Measurements from ENCODE around the gene CYBC1. TPM values are rescaled to one million over a fixed set of nuclear protein-coding genes. Genes with fewer than 3 reads are reported as not detected.

Gene CYBC1
- total and polyA plus RNA-seq, 9 of the 15 experiments (the other 6 are each of a cell fraction or from before 2014, with no cell fraction given) = 1.3 to 71.8 (median 49.9) TPM

- TF ChIP-seq KAT7 (CRISPR knock-in tag; IDR thresholded peaks at IDR 0.05; ENCODE audit: borderline replicate concordance) (peak; percentile 95; the same call in 1 of the 2 replicates), ZNF766 (CRISPR knock-in tag; conservative IDR thresholded peaks at IDR 0.05) (no peak; the same call in 1 of the 2 replicates), ZBTB43 (CRISPR knock-in tag; IDR thresholded peaks at IDR 0.05) (no peak), FOXA1 (IDR thresholded peaks at IDR 0.05; ENCODE audit: borderline replicate concordance) (no peak), TFAM (CRISPR knock-in tag; conservative IDR thresholded peaks at IDR 0.05) (no peak), RAD21 (CRISPR knock-in tag; conservative IDR thresholded peaks at IDR 0.05 in 1 of 2, IDR thresholded peaks at IDR 0.05 in 1 of 2) (peak; percentile 12 to 16; a peak in 2 of 4 replicates), RBBP5 (IDR thresholded peaks at IDR 0.05; ENCODE audit: borderline replicate concordance, insufficient read depth, low read length, poor library complexity, severe bottlenecking) (peak; percentile 75), EWSR1 (IDR thresholded peaks at IDR 0.05; ENCODE audit: borderline replicate concordance, low read depth, partially characterized antibody) (no peak), ZNF778 (CRISPR knock-in tag; IDR thresholded peaks at IDR 0.05) (no peak), ZNF277 (CRISPR knock-in tag; IDR thresholded peaks at IDR 0.05; ENCODE audit: borderline replicate concordance) (no peak), HDAC1 (IDR thresholded peaks at IDR 0.05) (peak in 1 of 2 experiments; percentile 36; a peak in 2 of 4 replicates)
- TF ChIP-seq, protein P1, sequence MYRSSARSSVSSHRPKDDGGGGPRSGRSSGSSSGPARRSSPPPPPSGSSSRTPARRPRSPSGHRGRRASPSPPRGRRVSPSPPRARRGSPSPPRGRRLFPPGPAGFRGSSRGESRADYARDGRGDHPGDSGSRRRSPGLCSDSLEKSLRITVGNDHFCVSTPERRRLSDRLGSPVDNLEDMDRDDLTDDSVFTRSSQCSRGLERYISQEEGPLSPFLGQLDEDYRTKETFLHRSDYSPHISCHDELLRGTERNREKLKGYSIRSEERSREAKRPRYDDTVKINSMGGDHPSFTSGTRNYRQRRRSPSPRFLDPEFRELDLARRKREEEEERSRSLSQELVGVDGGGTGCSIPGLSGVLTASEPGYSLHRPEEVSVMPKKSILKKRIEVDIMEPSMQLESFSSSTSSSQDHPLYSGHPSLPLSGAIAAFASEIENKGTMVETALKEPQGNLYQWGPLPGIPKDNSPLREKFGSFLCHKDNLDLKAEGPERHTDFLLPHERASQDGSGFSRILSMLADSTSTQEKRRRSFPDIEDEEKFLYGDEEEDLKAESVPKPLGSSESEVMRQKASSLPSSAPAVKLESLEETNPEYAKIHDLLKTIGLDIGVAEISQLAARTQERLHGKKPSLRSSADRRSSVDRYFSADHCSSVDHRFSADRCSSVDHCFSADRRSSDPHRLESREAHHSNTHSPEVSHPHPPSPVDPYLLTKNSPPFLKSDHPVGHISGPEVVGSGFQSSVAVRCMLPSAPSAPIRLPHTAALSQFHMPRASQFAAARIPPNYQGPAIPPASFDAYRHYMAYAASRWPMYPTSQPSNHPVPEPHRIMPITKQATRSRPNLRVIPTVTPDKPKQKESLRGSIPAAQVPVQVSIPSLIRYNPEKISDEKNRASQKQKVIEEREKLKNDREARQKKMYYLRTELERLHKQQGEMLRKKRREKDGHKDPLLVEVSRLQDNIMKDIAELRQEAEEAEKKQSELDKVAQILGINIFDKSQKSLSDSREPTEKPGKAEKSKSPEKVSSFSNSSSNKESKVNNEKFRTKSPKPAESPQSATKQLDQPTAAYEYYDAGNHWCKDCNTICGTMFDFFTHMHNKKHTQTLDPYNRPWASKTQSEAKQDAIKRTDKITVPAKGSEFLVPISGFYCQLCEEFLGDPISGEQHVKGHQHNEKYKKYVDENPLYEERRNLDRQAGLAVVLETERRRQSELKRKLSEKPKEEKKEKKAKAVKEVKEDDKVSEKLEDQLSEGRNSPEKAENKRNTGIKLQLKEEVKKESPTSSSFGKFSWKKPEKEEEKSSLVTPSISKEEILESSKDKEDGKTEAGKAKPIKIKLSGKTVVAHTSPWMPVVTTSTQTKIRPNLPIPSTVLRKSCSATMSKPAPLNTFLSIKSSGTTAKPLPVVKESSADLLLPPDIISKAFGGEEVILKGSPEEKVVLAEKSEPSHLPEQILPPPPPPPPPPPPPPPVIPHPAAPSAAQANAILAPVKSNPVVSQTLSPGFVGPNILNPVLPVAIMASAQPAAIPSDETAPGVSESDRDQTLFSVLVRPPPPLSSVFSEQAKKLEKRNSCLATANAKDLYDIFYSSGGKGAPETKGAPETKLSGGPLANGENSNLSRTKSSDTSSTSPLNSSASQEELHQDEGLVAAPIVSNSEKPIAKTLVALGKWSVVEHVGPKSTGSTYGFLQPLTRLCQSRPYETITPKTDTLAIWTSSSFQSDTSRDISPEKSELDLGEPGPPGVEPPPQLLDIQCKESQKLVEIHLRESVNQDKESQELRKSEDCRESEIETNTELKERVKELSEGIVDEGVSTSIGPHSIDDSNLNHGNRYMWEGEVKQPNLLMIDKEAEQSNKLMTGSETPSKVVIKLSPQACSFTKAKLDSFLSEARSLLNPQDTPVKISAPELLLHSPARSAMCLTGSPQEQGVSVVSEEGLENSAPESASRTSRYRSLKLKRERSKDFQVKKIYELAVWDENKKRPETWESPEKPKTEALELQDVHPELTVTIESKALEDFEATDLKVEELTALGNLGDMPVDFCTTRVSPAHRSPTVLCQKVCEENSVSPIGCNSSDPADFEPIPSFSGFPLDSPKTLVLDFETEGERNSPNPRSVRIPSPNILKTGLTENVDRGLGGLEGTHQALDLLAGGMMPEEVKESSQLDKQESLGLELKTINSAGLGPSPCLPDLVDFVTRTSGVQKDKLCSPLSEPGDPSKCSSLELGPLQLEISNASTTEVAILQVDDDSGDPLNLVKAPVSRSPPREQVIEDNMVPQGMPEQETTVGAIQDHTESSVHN (IDR thresholded peaks at IDR 0.05; ENCODE audit: borderline replicate concordance in 1 of 2, low read depth in 1 of 2) = no peak
Measured at GRCh38 chr17:82458179-82458884, 7.8 kb upstream of the CYBC1 start, which contains the start of gene NARF (continued).

Measured in K562 (cell line).